Measurements from ENCODE around the gene ALPL. TPM values are rescaled to one million over a fixed set of nuclear protein-coding genes. Genes with fewer than 3 reads are reported as not detected.
"Not testable (repeated sequence)": the region's sequence is repeated elsewhere in the genome, so short reads cannot be mapped to it uniquely, and the experiment has no call there.

The ALPL gene
- polyA plus RNA-seq, 6 donors from 2014 or later = 0.53 to 1.8 (median 0.66) TPM; not detected in 2

GRCh38 chr1:21511579-21512522 is 2.6 kb downstream of the ALPL start:
- H3K4me1 Mint-ChIP-seq = peaks cover 24 to 48% (median 48%) of the 10 kb centered on the region in 3 donors
- H3K27ac Mint-ChIP-seq = peak overlapping the region in 2 of 6 donors; percentile 18 to 81
- peak overlapping the region in 1 of 8 donors; percentile 49 for H3K4me3 Mint-ChIP-seq
- ATAC-seq (ENCODE audit: low read depth in 2 of 2) (no peak), DNase-seq (no peak)
- peaks cover 0 to 7% of the 10 kb centered on the region in 2 donors for H3K36me3 Mint-ChIP-seq
- peaks cover 31 to 41% (median 38%) of the 10 kb centered on the region in 3 donors for H3K27me3 Mint-ChIP-seq
- H3K9me3 Mint-ChIP-seq = peaks cover 0 to 3% (median 0%) of the 10 kb centered on the region in 7 donors

- peak; percentile 13 to 48 for ATAC-seq (ENCODE audit: low read depth in 2 of 2)
- H3K9me3 Mint-ChIP-seq = no peaks in the 10 kb centered on the region
- DNase-seq = no peak
- H3K27ac Mint-ChIP-seq = peak overlapping the region in 1 of 6 donors; percentile 15
- H3K27me3 Mint-ChIP-seq = peaks cover 17 to 19% (median 19%) of the 10 kb centered on the region in 3 donors
- H3K4me3 Mint-ChIP-seq = peak overlapping the region in 6 of 8 donors; percentile 8 to 72 (median 63)
- H3K36me3 Mint-ChIP-seq = peaks cover 0 to 7% of the 10 kb centered on the region in 2 donors
- H3K4me1 Mint-ChIP-seq = peaks cover 37 to 65% (median 62%) of the 10 kb centered on the region in 3 donors
These were observed 5.0 kb downstream of the ALPL start for GRCh38 chr1:21514245-21514644.

- Mint-ChIP-seq H3K9me3 (no peaks in the 10 kb centered on the region), H3K4me1 (peaks cover 43 to 81% (median 67%) of the 10 kb centered on the region in 3 donors), H3K27me3 (peaks cover 0 to 8% (median 0%) of the 10 kb centered on the region in 3 donors), H3K36me3 (peaks cover 0 to 7% of the 10 kb centered on the region in 2 donors), H3K27ac (peak overlapping the region; percentile 70 to 99 (median 92)), H3K4me3 (peak overlapping the region in 2 of 8 donors; percentile 3 to 15)
- peak in 1 of 2 donors; percentile 31 for ATAC-seq (ENCODE audit: low read depth in 2 of 2)
- peak; percentile 25 for DNase-seq
These were observed 8.0 kb downstream of the ALPL start for GRCh38 chr1:21517161-21517589.

- peak; percentile 55 for DNase-seq
- ATAC-seq (ENCODE audit: low read depth in 2 of 2) = peak; percentile 73 to 76
- Mint-ChIP-seq H3K36me3 (peaks cover 0 to 7% of the 10 kb centered on the region in 2 donors), H3K9me3 (no peaks in the 10 kb centered on the region), H3K4me3 (peak overlapping the region in 6 of 8 donors; percentile 2 to 74 (median 36)), H3K4me1 (peaks cover 47 to 88% (median 68%) of the 10 kb centered on the region in 3 donors), H3K27me3 (peaks cover 0 to 8% (median 0%) of the 10 kb centered on the region in 3 donors), H3K27ac (peak overlapping the region; percentile 70 to 99 (median 92))
These were observed 8.6 kb downstream of the ALPL start for GRCh38 chr1:21517660-21518480.

GRCh38 chr1:21518774-21519455 is 9.7 kb downstream of the ALPL start:
- Mint-ChIP-seq H3K4me1 (peaks cover 51 to 89% (median 71%) of the 10 kb centered on the region in 3 donors), H3K36me3 (peaks cover 0 to 7% of the 10 kb centered on the region in 2 donors), H3K9me3 (no peaks in the 10 kb centered on the region), H3K4me3 (peak overlapping the region; percentile 16 to 87 (median 72)), H3K27me3 (peaks cover 0 to 8% (median 0%) of the 10 kb centered on the region in 3 donors), H3K27ac (peak overlapping the region; percentile 91 to 99 (median 94))
- DNase-seq = peak; percentile 69
- ATAC-seq (ENCODE audit: low read depth in 2 of 2) = peak; percentile 65 to 74

- peak overlapping the region; percentile 16 to 87 (median 70) for H3K4me3 Mint-ChIP-seq
- ATAC-seq (ENCODE audit: low read depth in 2 of 2); H3K9me3 Mint-ChIP-seq; DNase-seq; H3K36me3 Mint-ChIP-seq; H3K27me3 Mint-ChIP-seq: not testable (repeated sequence)
- peaks cover 47 to 89% (median 68%) of the 10 kb centered on the region in 3 donors for H3K4me1 Mint-ChIP-seq
- H3K27ac Mint-ChIP-seq = peak overlapping the region in 5 of 6 donors; percentile 91 to 99 (median 95)
These were observed 10.4 kb downstream of the ALPL start for GRCh38 chr1:21519486-21520070.

GRCh38 chr1:21520899-21521716 is 11.9 kb downstream of the ALPL start:
- ATAC-seq (ENCODE audit: low read depth in 2 of 2) = no peak
- H3K4me1 Mint-ChIP-seq = peaks cover 50 to 91% (median 71%) of the 10 kb centered on the region in 3 donors
- peak overlapping the region in 4 of 6 donors; percentile 27 to 73 (median 60) for H3K27ac Mint-ChIP-seq
- DNase-seq = no peak
- peak overlapping the region in 2 of 8 donors; percentile 47 to 54 for H3K4me3 Mint-ChIP-seq
- H3K36me3 Mint-ChIP-seq = peaks cover 0 to 4% of the 10 kb centered on the region in 2 donors
- H3K27me3 Mint-ChIP-seq = peaks cover 0 to 5% (median 0%) of the 10 kb centered on the region in 3 donors
- no peaks in the 10 kb centered on the region for H3K9me3 Mint-ChIP-seq

- Mint-ChIP-seq H3K36me3 (no peaks in the 10 kb centered on the region), H3K4me3 (no peak overlapping the region), H3K4me1 (peaks cover 46 to 91% (median 70%) of the 10 kb centered on the region in 3 donors), H3K27ac (no peak overlapping the region), H3K27me3 (no peaks in the 10 kb centered on the region), H3K9me3 (no peaks in the 10 kb centered on the region)
- ATAC-seq (ENCODE audit: low read depth in 2 of 2) (no peak), DNase-seq (no peak)
These were observed 12.5 kb downstream of the ALPL start for GRCh38 chr1:21521717-21522060.

- H3K4me1 Mint-ChIP-seq = peaks cover 41 to 87% (median 66%) of the 10 kb centered on the region in 3 donors
These were observed 13.4 kb downstream of the ALPL start for GRCh38 chr1:21522525-21523038.

GRCh38 chr1:21523297-21523813 is 14.1 kb downstream of the ALPL start:
- peaks cover 35 to 79% (median 58%) of the 10 kb centered on the region in 3 donors for H3K4me1 Mint-ChIP-seq
- H3K27ac Mint-ChIP-seq = peak overlapping the region in 2 of 6 donors; percentile 41 to 95
- ATAC-seq (ENCODE audit: low read depth in 2 of 2) (peak in 1 of 2 donors; percentile 20), DNase-seq (no peak)
- no peaks in the 10 kb centered on the region for H3K27me3 Mint-ChIP-seq
- no peaks in the 10 kb centered on the region for H3K9me3 Mint-ChIP-seq
- H3K36me3 Mint-ChIP-seq = no peaks in the 10 kb centered on the region
- H3K4me3 Mint-ChIP-seq = peak overlapping the region in 4 of 8 donors; percentile 16 to 66 (median 46)

More at GRCh38 chr1:21522525-21523038, 13.4 kb downstream of the ALPL start:
- Mint-ChIP-seq H3K9me3 (no peaks in the 10 kb centered on the region), H3K36me3 (no peaks in the 10 kb centered on the region), H3K4me3 (peak overlapping the region in 2 of 8 donors; percentile 21 to 69), H3K27me3 (no peaks in the 10 kb centered on the region), H3K27ac (peak overlapping the region in 3 of 6 donors; percentile 51 to 82 (median 74))
- DNase-seq = no peak
- no peak for ATAC-seq (ENCODE audit: low read depth in 2 of 2)

GRCh38 chr1:21524220-21524619 is 15.0 kb downstream of the ALPL start:
- H3K4me3 Mint-ChIP-seq = peak overlapping the region in 5 of 8 donors; percentile 38 to 88 (median 61)
- no peaks in the 10 kb centered on the region for H3K9me3 Mint-ChIP-seq
- DNase-seq (no peak), ATAC-seq (ENCODE audit: low read depth in 2 of 2) (no peak)
- H3K36me3 Mint-ChIP-seq = no peaks in the 10 kb centered on the region
- peak overlapping the region in 4 of 6 donors; percentile 3 to 95 (median 35) for H3K27ac Mint-ChIP-seq
- no peaks in the 10 kb centered on the region for H3K27me3 Mint-ChIP-seq
- H3K4me1 Mint-ChIP-seq = peaks cover 27 to 70% (median 49%) of the 10 kb centered on the region in 3 donors
